D721Med (cell line): ENCODE measurements around the gene FKBP9.
A peak's percentile ranks its signal among the peaks of the same experiment; 100 is the strongest.
"Not testable (repeated sequence)": the region's sequence is repeated elsewhere in the genome, so short reads cannot be mapped to it uniquely, and the experiment has no call there.

ENCODE experiments used
- DNase-seq: peaks from one replicate; pipeline ENCODE4 v3.0.0; 2011; ENCODE audit warnings: low spot score; ENCODE audit not compliant: insufficient read length
- FAIRE-seq: peaks from 2 replicates; lab custom pipeline; 2011; peaks lifted over from hg19 to GRCh38; lab: Jason Lieb, UNC
- CTCF ChIP-seq: IDR thresholded peaks from 2 replicates; pipeline ENCODE4 v1.5.1; 2012; ENCODE audit warnings: mild to moderate bottlenecking, control low read depth; ENCODE audit not compliant: insufficient read depth; ENCODE audit errors: missing control alignments

FKBP9 gene

GRCh38 chr7:32957326-32958045 is at the start of gene FKBP9:
FKBP9 (plus strand) TSS chr7:32957440; CDS start chr7:32957574, 134 bp downstream.
- TF ChIP-seq CTCF, result no peak
- DNase-seq (peak; percentile 90), FAIRE-seq (no peak)

GRCh38 chr7:32910195-32910594 is 47.0 kb upstream of the FKBP9 start:
- no peak for TF ChIP-seq CTCF
- no peak for DNase-seq
- no peak for FAIRE-seq

- DNase-seq (no peak), FAIRE-seq (no peak)
- TF ChIP-seq CTCF, result no peak
Observed at GRCh38 chr7:32914184-32914583, 43.1 kb upstream of the FKBP9 start.

- TF ChIP-seq CTCF, result no peak
- DNase-seq (no peak), FAIRE-seq (no peak)
Observed at GRCh38 chr7:32915041-32915536, 42.2 kb upstream of the FKBP9 start.

- FAIRE-seq (no peak), DNase-seq (no peak)
- no peak for TF ChIP-seq CTCF
Observed at GRCh38 chr7:32916006-32916405, 41.2 kb upstream of the FKBP9 start.

GRCh38 chr7:32916994-32917393 is 40.2 kb upstream of the FKBP9 start:
- FAIRE-seq, result not testable (repeated sequence)

GRCh38 chr7:32921896-32922295 is 35.3 kb upstream of the FKBP9 start:
- TF ChIP-seq CTCF, result no peak
- DNase-seq, result no peak
- FAIRE-seq, result no peak

More at GRCh38 chr7:32916994-32917393, 40.2 kb upstream of the FKBP9 start:
- not testable (repeated sequence) for DNase-seq
